ENCODE data around the gene POU6F2.
"Not testable (repeated sequence)": the region's sequence is repeated elsewhere in the genome, so short reads cannot be mapped to it uniquely, and the experiment has no call there.

The POU6F2 gene

DNA sequence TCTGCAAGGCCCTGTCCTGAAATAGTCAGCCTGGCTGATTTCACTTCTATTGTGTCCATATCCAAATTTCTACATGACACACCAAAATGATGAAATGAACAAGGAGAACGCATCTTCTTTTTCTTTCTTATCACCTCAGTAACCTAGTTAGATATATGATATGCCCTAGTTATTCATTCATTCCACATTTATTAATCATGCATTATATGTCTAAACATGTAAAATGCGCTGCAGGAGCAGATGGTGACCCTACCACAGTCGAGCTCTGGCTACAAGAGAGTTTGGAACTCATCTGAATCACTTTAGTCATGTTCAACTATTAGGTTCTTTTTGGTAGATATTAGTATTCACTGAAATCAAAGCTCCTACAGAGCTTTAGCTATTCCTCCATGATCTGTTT lies 36.9 kb upstream of the POU6F2 start:
- H3K4me1 ChIP-seq (ENCODE audit: low read length) = no peaks in the 10 kb centered on the region
- H2AFZ ChIP-seq (ENCODE audit: low read length) = no peak overlapping the region
- DNase-seq = no peak
- H3K27me3 ChIP-seq (replicated peaks; ENCODE audit: insufficient read depth, low read length) = no peaks in the 10 kb centered on the region
- no peaks in the 10 kb centered on the region for H3K36me3 ChIP-seq (replicated peaks; ENCODE audit: insufficient read depth, low read length)
- H3K27ac ChIP-seq (ENCODE audit: low read length) = no peak overlapping the region
- no peak overlapping the region for H3K9ac ChIP-seq (ENCODE audit: low read length)
- no peaks in the 10 kb centered on the region for H3K79me2 ChIP-seq (ENCODE audit: low read length)
- H4K20me1 ChIP-seq (ENCODE audit: insufficient read depth, low read length) = no peaks in the 10 kb centered on the region
- no peak overlapping the region for H3K4me3 ChIP-seq (ENCODE audit: low read length)
- no peaks in the 10 kb centered on the region for H3F3A ChIP-seq (ENCODE audit: insufficient read depth, low read length)
- H3K9me2 ChIP-seq (replicated peaks; ENCODE audit: insufficient read depth, low read length) = no peaks in the 10 kb centered on the region
- no peak overlapping the region for H3K4me2 ChIP-seq (ENCODE audit: low read depth, low read length)
- no peaks in the 10 kb centered on the region for H3K9me3 ChIP-seq (replicated peaks; ENCODE audit: insufficient read depth, low read length)
- TF ChIP-seq EZH2 (optimal IDR thresholded peaks at IDR 0.05; ENCODE audit: low read depth, low read length) (no peak), EZH2phosphoT487 (IDR thresholded peaks at IDR 0.05; ENCODE audit: low read length) (no peak), CTCF (IDR thresholded peaks at IDR 0.05; ENCODE audit: low read length) (no peak)

DNA sequence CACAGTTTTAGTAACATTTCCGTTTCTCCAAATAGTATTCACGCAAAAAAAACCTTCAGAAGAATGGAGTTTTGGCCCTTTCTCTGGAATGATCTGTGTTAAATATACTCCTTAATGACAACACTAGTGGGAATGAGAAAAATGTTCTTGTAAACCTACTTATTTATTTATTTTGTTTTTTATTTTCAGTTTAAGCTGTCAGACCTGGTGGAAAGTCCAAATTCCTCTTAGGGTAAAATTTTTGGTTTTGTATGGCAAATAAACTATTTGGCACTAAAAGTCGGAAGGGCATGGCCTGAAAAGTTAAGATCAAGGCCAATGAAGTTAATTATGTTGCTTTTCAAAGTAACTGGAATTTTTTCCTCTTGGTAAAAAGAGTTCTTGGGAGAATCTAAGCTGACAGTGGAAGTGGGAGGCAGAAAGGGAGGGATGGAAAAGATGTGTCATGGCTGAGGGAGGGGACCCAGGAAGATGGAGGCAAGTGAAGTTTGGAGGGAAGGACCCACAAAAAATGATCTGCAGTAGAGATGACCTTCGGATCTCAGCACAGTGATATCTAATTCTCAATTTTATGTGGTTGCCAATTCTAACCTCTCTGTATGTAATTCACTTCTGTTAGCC lies 35.2 kb upstream of the POU6F2 start:
- H3F3A ChIP-seq (ENCODE audit: insufficient read depth, low read length) = no peaks in the 10 kb centered on the region
- no peaks in the 10 kb centered on the region for H4K20me1 ChIP-seq (ENCODE audit: insufficient read depth, low read length)
- H3K9me2 ChIP-seq (replicated peaks; ENCODE audit: insufficient read depth, low read length) = no peaks in the 10 kb centered on the region
- H3K9me3 ChIP-seq (replicated peaks; ENCODE audit: insufficient read depth, low read length) = no peaks in the 10 kb centered on the region
- no peak for DNase-seq
- H3K4me3 ChIP-seq (ENCODE audit: low read length) = no peak overlapping the region
- H3K4me2 ChIP-seq (ENCODE audit: low read depth, low read length) = no peak overlapping the region
- H3K27me3 ChIP-seq (replicated peaks; ENCODE audit: insufficient read depth, low read length) = no peaks in the 10 kb centered on the region
- H3K9ac ChIP-seq (ENCODE audit: low read length) = no peak overlapping the region
- no peak overlapping the region for H2AFZ ChIP-seq (ENCODE audit: low read length)
- H3K27ac ChIP-seq (ENCODE audit: low read length) = no peak overlapping the region
- H3K79me2 ChIP-seq (ENCODE audit: low read length) = no peaks in the 10 kb centered on the region
- H3K36me3 ChIP-seq (replicated peaks; ENCODE audit: insufficient read depth, low read length) = no peaks in the 10 kb centered on the region
- TF ChIP-seq EZH2phosphoT487 (IDR thresholded peaks at IDR 0.05; ENCODE audit: low read length) = no peak
- no peak for TF ChIP-seq CTCF (IDR thresholded peaks at IDR 0.05; ENCODE audit: low read length)
- TF ChIP-seq EZH2 (optimal IDR thresholded peaks at IDR 0.05; ENCODE audit: low read depth, low read length) = no peak
- H3K4me1 ChIP-seq (ENCODE audit: low read length) = no peaks in the 10 kb centered on the region

GRCh38 chr7:38947541-38947940 lies 30.2 kb upstream of the POU6F2 start:
- not testable (repeated sequence) for H3K4me1 ChIP-seq (ENCODE audit: low read length); H3K9ac ChIP-seq (ENCODE audit: low read length); H3K79me2 ChIP-seq (ENCODE audit: low read length); H3F3A ChIP-seq (ENCODE audit: insufficient read depth, low read length); H2AFZ ChIP-seq (ENCODE audit: low read length); H3K9me3 ChIP-seq (replicated peaks; ENCODE audit: insufficient read depth, low read length); H3K9me2 ChIP-seq (replicated peaks; ENCODE audit: insufficient read depth, low read length); H3K27me3 ChIP-seq (replicated peaks; ENCODE audit: insufficient read depth, low read length); H3K27ac ChIP-seq (ENCODE audit: low read length); H3K36me3 ChIP-seq (replicated peaks; ENCODE audit: insufficient read depth, low read length); DNase-seq; H4K20me1 ChIP-seq (ENCODE audit: insufficient read depth, low read length); H3K4me2 ChIP-seq (ENCODE audit: low read depth, low read length); H3K4me3 ChIP-seq (ENCODE audit: low read length)

GRCh38 chr7:38950309-38950708 lies 27.4 kb upstream of the POU6F2 start:
- H3K4me2 ChIP-seq (ENCODE audit: low read depth, low read length) = no peak overlapping the region
- H3K9ac ChIP-seq (ENCODE audit: low read length) = no peak overlapping the region
- no peak overlapping the region for H3K4me3 ChIP-seq (ENCODE audit: low read length)
- no peak overlapping the region for H2AFZ ChIP-seq (ENCODE audit: low read length)
- H3K9me3 ChIP-seq (replicated peaks; ENCODE audit: insufficient read depth, low read length) = no peaks in the 10 kb centered on the region
- H3K27me3 ChIP-seq (replicated peaks; ENCODE audit: insufficient read depth, low read length) = no peaks in the 10 kb centered on the region
- no peaks in the 10 kb centered on the region for H3F3A ChIP-seq (ENCODE audit: insufficient read depth, low read length)
- no peaks in the 10 kb centered on the region for H4K20me1 ChIP-seq (ENCODE audit: insufficient read depth, low read length)
- no peak overlapping the region for H3K27ac ChIP-seq (ENCODE audit: low read length)
- H3K36me3 ChIP-seq (replicated peaks; ENCODE audit: insufficient read depth, low read length) = no peaks in the 10 kb centered on the region
- DNase-seq = peak; percentile 13
- TF ChIP-seq CTCF (IDR thresholded peaks at IDR 0.05; ENCODE audit: low read length) = no peak
- no peak for TF ChIP-seq EZH2phosphoT487 (IDR thresholded peaks at IDR 0.05; ENCODE audit: low read length)
- TF ChIP-seq EZH2 (optimal IDR thresholded peaks at IDR 0.05; ENCODE audit: low read depth, low read length) = no peak
- H3K4me1 ChIP-seq (ENCODE audit: low read length) = no peaks in the 10 kb centered on the region
- H3K9me2 ChIP-seq (replicated peaks; ENCODE audit: insufficient read depth, low read length) = no peaks in the 10 kb centered on the region
- no peaks in the 10 kb centered on the region for H3K79me2 ChIP-seq (ENCODE audit: low read length)
